WTC11 (cell line): ENCODE measurements around the gene RUVBL1. TPM values are rescaled to one million over a fixed set of nuclear protein-coding genes. Genes with fewer than 3 reads are reported as not detected.

Experiments
- ATAC-seq: fragments of 200-7000 bp; cut with Tn5 transposase; 2 replicates; pipeline ENCODE4 v1.10.0; 2021; ENCODE audit warnings: mild to moderate bottlenecking, moderate library complexity
- CTCF ChIA-PET: fragments of 300-600 bp; sonication (Branson Sonifier 250); formaldehyde crosslinking; loops from one replicate; lab custom pipeline; 2021; ENCODE audit warnings: antibody characterized with exemption; lab: Charles Lee
- POLR2A ChIA-PET: fragments of 350-600 bp; sonication (Branson Sonifier 250); formaldehyde crosslinking; loops from one replicate; lab custom pipeline; 2021; ENCODE audit warnings: antibody characterized with exemption; lab: Charles Lee
- DNase-seq: peaks from one replicate; pipeline ENCODE4 v3.0.0; 2021; ENCODE audit warnings: low spot score
- H3K27ac Mint-ChIP-seq: 2 replicates; pipeline ENCODE4 v1.8.0; 2021; ENCODE audit warnings: mixed read lengths
- H3K27me3 Mint-ChIP-seq: 2 replicates; pipeline ENCODE4 v1.8.0; 2021; ENCODE audit warnings: low read depth, mild to moderate bottlenecking, moderate library complexity, mixed read lengths
- H3K36me3 Mint-ChIP-seq: 2 replicates; pipeline ENCODE4 v1.8.0; 2021; ENCODE audit warnings: mixed read lengths
- H3K4me1 Mint-ChIP-seq: 2 replicates; pipeline ENCODE4 v1.8.0; 2022; ENCODE audit warnings: mixed read lengths
- H3K4me3 Mint-ChIP-seq: 2 replicates; pipeline ENCODE4 v1.8.0; 2021; ENCODE audit warnings: mild to moderate bottlenecking, moderate library complexity, mixed read lengths
- H3K9me3 Mint-ChIP-seq: 2 replicates; pipeline ENCODE4 v1.8.0; 2021; ENCODE audit warnings: mixed read lengths
- CBFB ChIP-seq: sonication (generic); formaldehyde crosslinking; IDR thresholded peaks from 2 replicates; pipeline ENCODE4 v1.8.1; 2022; ENCODE audit warnings: mild to moderate bottlenecking, low read depth, missing genetic modification reagents
- FOXK1 ChIP-seq: sonication (generic); formaldehyde crosslinking; IDR thresholded peaks from 2 replicates; pipeline ENCODE4 v1.8.0; 2022; ENCODE audit warnings: mild to moderate bottlenecking, moderate library complexity, missing genetic modification reagents
- GTF2I ChIP-seq: fragments of 250-450 bp; sonication (Bioruptor Pico); conservative IDR thresholded peaks from 2 replicates; pipeline ENCODE4 v1.4.0; 2021; ENCODE audit warnings: mild to moderate bottlenecking
- HMGA2 ChIP-seq: fragments of 250-450 bp; sonication (Bioruptor Pico); IDR thresholded peaks from 2 replicates; pipeline ENCODE4 v1.4.0; 2021; ENCODE audit warnings: mild to moderate bottlenecking, moderate library complexity
- IRF2 ChIP-seq: sonication (generic); formaldehyde crosslinking; IDR thresholded peaks from 2 replicates; pipeline ENCODE4 v1.8.0; 2022; ENCODE audit warnings: low read depth, missing genetic modification reagents, borderline replicate concordance
- MYBL2 ChIP-seq: sonication (generic); formaldehyde crosslinking; IDR thresholded peaks from 2 replicates; pipeline ENCODE4 v1.8.1; 2023; ENCODE audit warnings: mild to moderate bottlenecking, moderate library complexity, missing genetic modification reagents
- NR1H2 ChIP-seq: sonication (generic); formaldehyde crosslinking; IDR thresholded peaks from 2 replicates; pipeline ENCODE4 v1.9.0; 2021; ENCODE audit warnings: mild to moderate bottlenecking, moderate library complexity, missing genetic modification reagents
- SMAD4 ChIP-seq: sonication (generic); formaldehyde crosslinking; IDR thresholded peaks from 2 replicates; pipeline ENCODE4 v1.8.0; 2022; ENCODE audit warnings: mild to moderate bottlenecking, missing genetic modification reagents
- SOX15 ChIP-seq: fragments of 250-450 bp; sonication (Bioruptor Pico); IDR thresholded peaks from 2 replicates; pipeline ENCODE4 v1.9.0; 2021; ENCODE audit warnings: mild to moderate bottlenecking
- SP1 ChIP-seq: sonication (generic); formaldehyde crosslinking; conservative IDR thresholded peaks from 2 replicates; pipeline ENCODE4 v1.8.1; 2022; ENCODE audit warnings: missing genetic modification reagents
- ZNF219 ChIP-seq: sonication (generic); formaldehyde crosslinking; IDR thresholded peaks from 2 replicates; pipeline ENCODE4 v1.8.0; 2023; ENCODE audit warnings: missing genetic modification reagents, mild to moderate bottlenecking, borderline replicate concordance
- total RNA-seq: library from RNA; stranded (reverse); gene quantifications from 3 replicates; pipeline ENCODE4 v1.2.3, GENCODE V29; 2021
- TF ChIP-seq, protein P1 (sequence below): sonication (generic); formaldehyde crosslinking; IDR thresholded peaks from 2 replicates; pipeline ENCODE4 v1.8.1; 2022; ENCODE audit warnings: low read depth, mild to moderate bottlenecking, moderate library complexity, missing genetic modification reagents, borderline replicate concordance
- TF ChIP-seq, protein P2 (sequence below): fragments of 250-450 bp; sonication (Bioruptor Pico); IDR thresholded peaks from 2 replicates; pipeline ENCODE4 v1.9.0; 2021; ENCODE audit warnings: moderate library complexity, mild to moderate bottlenecking, inconsistent platforms, borderline replicate concordance
- TF ChIP-seq, protein P3 (sequence below): sonication (generic); formaldehyde crosslinking; IDR thresholded peaks from 2 replicates; pipeline ENCODE4 v1.8.1; 2022; ENCODE audit warnings: low read depth, missing genetic modification reagents, borderline replicate concordance
- TF ChIP-seq, protein P4 (sequence below): sonication (generic); formaldehyde crosslinking; IDR thresholded peaks from 2 replicates; pipeline ENCODE4 v1.8.0; 2022; ENCODE audit warnings: mild to moderate bottlenecking, missing genetic modification reagents
- TF ChIP-seq, protein P5 (sequence below): sonication (generic); formaldehyde crosslinking; IDR thresholded peaks from 2 replicates; pipeline ENCODE4 v1.8.0; 2022; ENCODE audit warnings: missing genetic modification reagents
- TF ChIP-seq, protein P6 (sequence below): fragments of 250-450 bp; sonication (Bioruptor Pico); IDR thresholded peaks from 2 replicates; pipeline ENCODE4 v1.9.0; 2021; ENCODE audit warnings: mild to moderate bottlenecking, borderline replicate concordance

The RUVBL1 gene
- total RNA-seq, 1 experiment from 2014 or later: 118 TPM

DNA sequence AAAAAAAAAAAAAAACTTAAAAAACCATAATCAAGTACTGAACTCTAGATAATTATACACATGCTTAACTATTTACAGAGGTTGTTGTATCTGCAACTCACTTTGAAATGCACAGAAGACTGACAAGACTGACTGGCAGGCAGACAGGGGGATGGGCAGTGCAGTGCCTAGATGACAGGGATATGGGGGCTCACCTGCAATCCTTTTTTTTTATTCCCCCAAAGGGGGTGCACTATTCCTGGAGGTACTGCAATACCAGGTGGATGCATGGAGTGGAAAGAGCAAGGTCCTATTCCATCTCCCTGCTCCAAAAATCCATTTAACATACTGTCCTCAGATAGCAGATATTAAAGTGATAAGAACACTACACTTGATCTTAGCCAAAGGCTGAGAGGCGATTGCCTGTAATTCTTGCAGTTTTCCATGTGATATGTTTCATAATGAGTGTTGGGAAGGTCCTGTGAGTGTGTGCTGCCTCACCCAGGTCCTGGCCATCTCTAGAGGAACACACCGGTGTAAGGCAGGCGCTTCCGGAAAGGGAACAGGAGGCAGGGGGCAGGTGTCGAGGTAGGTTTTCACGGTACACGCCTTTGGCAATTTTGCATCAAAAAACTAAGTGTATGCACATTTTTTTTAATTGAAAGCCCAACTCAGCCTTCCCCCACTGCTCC is 48.6 kb downstream of the RUVBL1 start:
- ATAC-seq: peak; percentile 45

DNA sequence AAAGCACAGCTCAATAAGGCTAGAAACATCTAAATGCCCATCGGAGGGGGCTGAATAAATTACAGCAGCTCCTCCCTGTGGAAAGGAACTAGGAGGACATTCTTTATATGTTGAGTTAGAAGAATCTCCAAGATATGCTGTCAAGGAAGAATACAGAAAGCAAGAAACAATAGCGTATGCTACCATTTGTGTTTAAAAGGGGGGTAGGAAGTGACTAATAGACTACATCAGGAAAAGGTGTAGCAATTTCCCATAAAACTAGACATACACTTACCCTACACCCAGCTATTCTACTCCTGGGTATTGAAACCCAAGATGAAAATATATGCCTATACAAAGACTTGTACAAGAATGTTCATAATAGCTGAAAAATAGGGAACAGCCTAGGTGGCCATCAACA is 49.8 kb downstream of the RUVBL1 start:
- Mint-ChIP-seq H3K9me3 (no peaks in the 10 kb centered on the region), H3K4me1 (peaks cover 12% of the 10 kb centered on the region), H3K36me3 (peaks cover 18% of the 10 kb centered on the region), H3K27ac (no peak overlapping the region), H3K4me3 (no peak overlapping the region), H3K27me3 (no peaks in the 10 kb centered on the region; the same call in 1 of the 2 replicates)
- ChIA-PET CTCF (interaction anchor here (0.8 to 1.5 kb wide), 3 partner anchors 21 to 80 kb away, joined by 3 to 5 read pairs (median 3); no protein-coding TSS in a partner anchor), POLR2A (no interaction called here)
- DNase-seq (no peak), ATAC-seq (no peak)
- TF ChIP-seq, protein P1, sequence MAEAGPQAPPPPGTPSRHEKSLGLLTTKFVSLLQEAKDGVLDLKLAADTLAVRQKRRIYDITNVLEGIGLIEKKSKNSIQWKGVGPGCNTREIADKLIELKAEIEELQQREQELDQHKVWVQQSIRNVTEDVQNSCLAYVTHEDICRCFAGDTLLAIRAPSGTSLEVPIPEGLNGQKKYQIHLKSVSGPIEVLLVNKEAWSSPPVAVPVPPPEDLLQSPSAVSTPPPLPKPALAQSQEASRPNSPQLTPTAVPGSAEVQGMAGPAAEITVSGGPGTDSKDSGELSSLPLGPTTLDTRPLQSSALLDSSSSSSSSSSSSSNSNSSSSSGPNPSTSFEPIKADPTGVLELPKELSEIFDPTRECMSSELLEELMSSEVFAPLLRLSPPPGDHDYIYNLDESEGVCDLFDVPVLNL: no peak
- TF ChIP-seq ZNF219 (CRISPR knock-in tag): no peak
- TF ChIP-seq, protein P2, sequence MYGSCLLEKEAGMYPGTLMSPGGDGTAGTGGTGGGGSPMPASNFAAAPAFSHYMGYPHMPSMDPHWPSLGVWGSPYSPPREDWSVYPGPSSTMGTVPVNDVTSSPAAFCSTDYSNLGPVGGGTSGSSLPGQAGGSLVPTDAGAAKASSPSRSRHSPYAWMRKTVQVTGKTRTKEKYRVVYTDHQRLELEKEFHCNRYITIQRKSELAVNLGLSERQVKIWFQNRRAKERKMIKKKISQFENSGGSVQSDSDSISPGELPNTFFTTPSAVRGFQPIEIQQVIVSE: no peak
- TF ChIP-seq GTF2I (CRISPR knock-in tag): no peak
- TF ChIP-seq, protein P3, sequence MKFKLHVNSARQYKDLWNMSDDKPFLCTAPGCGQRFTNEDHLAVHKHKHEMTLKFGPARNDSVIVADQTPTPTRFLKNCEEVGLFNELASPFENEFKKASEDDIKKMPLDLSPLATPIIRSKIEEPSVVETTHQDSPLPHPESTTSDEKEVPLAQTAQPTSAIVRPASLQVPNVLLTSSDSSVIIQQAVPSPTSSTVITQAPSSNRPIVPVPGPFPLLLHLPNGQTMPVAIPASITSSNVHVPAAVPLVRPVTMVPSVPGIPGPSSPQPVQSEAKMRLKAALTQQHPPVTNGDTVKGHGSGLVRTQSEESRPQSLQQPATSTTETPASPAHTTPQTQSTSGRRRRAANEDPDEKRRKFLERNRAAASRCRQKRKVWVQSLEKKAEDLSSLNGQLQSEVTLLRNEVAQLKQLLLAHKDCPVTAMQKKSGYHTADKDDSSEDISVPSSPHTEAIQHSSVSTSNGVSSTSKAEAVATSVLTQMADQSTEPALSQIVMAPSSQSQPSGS (CRISPR knock-in tag): no peak
- TF ChIP-seq IRF2 (CRISPR knock-in tag): no peak
- no peak for TF ChIP-seq SMAD4 (CRISPR knock-in tag)
- TF ChIP-seq, protein P4, sequence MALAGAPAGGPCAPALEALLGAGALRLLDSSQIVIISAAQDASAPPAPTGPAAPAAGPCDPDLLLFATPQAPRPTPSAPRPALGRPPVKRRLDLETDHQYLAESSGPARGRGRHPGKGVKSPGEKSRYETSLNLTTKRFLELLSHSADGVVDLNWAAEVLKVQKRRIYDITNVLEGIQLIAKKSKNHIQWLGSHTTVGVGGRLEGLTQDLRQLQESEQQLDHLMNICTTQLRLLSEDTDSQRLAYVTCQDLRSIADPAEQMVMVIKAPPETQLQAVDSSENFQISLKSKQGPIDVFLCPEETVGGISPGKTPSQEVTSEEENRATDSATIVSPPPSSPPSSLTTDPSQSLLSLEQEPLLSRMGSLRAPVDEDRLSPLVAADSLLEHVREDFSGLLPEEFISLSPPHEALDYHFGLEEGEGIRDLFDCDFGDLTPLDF: no peak
- TF ChIP-seq, protein P5, sequence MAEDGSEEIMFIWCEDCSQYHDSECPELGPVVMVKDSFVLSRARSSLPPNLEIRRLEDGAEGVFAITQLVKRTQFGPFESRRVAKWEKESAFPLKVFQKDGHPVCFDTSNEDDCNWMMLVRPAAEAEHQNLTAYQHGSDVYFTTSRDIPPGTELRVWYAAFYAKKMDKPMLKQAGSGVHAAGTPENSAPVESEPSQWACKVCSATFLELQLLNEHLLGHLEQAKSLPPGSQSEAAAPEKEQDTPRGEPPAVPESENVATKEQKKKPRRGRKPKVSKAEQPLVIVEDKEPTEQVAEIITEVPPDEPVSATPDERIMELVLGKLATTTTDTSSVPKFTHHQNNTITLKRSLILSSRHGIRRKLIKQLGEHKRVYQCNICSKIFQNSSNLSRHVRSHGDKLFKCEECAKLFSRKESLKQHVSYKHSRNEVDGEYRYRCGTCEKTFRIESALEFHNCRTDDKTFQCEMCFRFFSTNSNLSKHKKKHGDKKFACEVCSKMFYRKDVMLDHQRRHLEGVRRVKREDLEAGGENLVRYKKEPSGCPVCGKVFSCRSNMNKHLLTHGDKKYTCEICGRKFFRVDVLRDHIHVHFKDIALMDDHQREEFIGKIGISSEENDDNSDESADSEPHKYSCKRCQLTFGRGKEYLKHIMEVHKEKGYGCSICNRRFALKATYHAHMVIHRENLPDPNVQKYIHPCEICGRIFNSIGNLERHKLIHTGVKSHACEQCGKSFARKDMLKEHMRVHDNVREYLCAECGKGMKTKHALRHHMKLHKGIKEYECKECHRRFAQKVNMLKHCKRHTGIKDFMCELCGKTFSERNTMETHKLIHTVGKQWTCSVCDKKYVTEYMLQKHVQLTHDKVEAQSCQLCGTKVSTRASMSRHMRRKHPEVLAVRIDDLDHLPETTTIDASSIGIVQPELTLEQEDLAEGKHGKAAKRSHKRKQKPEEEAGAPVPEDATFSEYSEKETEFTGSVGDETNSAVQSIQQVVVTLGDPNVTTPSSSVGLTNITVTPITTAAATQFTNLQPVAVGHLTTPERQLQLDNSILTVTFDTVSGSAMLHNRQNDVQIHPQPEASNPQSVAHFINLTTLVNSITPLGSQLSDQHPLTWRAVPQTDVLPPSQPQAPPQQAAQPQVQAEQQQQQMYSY: no peak
- TF ChIP-seq, protein P6, sequence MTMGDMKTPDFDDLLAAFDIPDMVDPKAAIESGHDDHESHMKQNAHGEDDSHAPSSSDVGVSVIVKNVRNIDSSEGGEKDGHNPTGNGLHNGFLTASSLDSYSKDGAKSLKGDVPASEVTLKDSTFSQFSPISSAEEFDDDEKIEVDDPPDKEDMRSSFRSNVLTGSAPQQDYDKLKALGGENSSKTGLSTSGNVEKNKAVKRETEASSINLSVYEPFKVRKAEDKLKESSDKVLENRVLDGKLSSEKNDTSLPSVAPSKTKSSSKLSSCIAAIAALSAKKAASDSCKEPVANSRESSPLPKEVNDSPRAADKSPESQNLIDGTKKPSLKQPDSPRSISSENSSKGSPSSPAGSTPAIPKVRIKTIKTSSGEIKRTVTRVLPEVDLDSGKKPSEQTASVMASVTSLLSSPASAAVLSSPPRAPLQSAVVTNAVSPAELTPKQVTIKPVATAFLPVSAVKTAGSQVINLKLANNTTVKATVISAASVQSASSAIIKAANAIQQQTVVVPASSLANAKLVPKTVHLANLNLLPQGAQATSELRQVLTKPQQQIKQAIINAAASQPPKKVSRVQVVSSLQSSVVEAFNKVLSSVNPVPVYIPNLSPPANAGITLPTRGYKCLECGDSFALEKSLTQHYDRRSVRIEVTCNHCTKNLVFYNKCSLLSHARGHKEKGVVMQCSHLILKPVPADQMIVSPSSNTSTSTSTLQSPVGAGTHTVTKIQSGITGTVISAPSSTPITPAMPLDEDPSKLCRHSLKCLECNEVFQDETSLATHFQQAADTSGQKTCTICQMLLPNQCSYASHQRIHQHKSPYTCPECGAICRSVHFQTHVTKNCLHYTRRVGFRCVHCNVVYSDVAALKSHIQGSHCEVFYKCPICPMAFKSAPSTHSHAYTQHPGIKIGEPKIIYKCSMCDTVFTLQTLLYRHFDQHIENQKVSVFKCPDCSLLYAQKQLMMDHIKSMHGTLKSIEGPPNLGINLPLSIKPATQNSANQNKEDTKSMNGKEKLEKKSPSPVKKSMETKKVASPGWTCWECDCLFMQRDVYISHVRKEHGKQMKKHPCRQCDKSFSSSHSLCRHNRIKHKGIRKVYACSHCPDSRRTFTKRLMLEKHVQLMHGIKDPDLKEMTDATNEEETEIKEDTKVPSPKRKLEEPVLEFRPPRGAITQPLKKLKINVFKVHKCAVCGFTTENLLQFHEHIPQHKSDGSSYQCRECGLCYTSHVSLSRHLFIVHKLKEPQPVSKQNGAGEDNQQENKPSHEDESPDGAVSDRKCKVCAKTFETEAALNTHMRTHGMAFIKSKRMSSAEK (CRISPR knock-in tag): no peak
- no peak for TF ChIP-seq CBFB
- TF ChIP-seq SOX15: no peak
- no peak for TF ChIP-seq SP1 (CRISPR knock-in tag)
- TF ChIP-seq NR1H2 (CRISPR knock-in tag): no peak
- TF ChIP-seq HMGA2: no peak

More for the DNA sequence above, 48.6 kb downstream of the RUVBL1 start:
- POLR2A ChIA-PET: no interaction called here
- Mint-ChIP-seq H3K9me3 (no peaks in the 10 kb centered on the region), H3K4me1 (peaks cover 12% of the 10 kb centered on the region), H3K36me3 (peaks cover 18% of the 10 kb centered on the region), H3K27me3 (no peaks in the 10 kb centered on the region; the same call in 1 of the 2 replicates), H3K4me3 (peak overlapping the region; percentile 77), H3K27ac (peak overlapping the region; percentile 91)
- CTCF ChIA-PET: interaction anchor here (0.6 to 4.7 kb wide), 10 partner anchors 12 to 1851 kb away, joined by 3 to 34 read pairs (median 5); partner anchors contain the start of gene RUVBL1
- TF ChIP-seq MYBL2 (CRISPR knock-in tag) (no peak), FOXK1 (CRISPR knock-in tag) (0 out of 2 replicates have a peak, but pooled peaks have one; percentile 9)
- DNase-seq: no peak
